Measurements from ENCODE around the gene C9orf153.

The C9orf153 gene

GRCh38 chr9:86181379-86182315 lies 77.8 kb downstream of the C9orf153 start:
- no peak overlapping the region for H3K4me3 ChIP-seq (ENCODE audit: low read depth, low read length)
- no peak for DNase-seq (ENCODE audit: low read depth)
- TF ChIP-seq, protein P1, sequence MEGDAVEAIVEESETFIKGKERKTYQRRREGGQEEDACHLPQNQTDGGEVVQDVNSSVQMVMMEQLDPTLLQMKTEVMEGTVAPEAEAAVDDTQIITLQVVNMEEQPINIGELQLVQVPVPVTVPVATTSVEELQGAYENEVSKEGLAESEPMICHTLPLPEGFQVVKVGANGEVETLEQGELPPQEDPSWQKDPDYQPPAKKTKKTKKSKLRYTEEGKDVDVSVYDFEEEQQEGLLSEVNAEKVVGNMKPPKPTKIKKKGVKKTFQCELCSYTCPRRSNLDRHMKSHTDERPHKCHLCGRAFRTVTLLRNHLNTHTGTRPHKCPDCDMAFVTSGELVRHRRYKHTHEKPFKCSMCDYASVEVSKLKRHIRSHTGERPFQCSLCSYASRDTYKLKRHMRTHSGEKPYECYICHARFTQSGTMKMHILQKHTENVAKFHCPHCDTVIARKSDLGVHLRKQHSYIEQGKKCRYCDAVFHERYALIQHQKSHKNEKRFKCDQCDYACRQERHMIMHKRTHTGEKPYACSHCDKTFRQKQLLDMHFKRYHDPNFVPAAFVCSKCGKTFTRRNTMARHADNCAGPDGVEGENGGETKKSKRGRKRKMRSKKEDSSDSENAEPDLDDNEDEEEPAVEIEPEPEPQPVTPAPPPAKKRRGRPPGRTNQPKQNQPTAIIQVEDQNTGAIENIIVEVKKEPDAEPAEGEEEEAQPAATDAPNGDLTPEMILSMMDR (conservative IDR thresholded peaks at IDR 0.05; ENCODE audit: low read depth, low read length), result no peak

DNA sequence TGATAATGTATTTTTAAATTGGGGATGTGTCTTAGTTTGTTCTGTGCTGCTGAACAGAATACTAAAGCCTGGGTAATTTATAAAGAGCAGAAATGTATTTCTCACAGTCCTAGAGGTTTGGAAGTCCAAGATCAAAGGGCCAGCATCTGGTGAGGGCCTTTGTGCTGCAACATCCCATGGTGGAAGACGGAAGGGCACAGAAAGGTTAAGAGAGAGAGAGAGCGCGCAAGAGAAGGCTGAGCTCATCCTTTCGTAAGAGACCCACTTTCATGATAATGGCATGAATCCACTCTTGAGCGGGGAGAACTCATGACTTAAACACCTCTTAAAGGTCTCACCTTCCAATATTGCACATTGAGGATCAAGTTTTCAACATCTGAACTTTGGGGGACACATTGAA lies 81.0 kb downstream of the C9orf153 start:
- DNase-seq (ENCODE audit: low read depth), result peak; percentile 18
- TF ChIP-seq, protein P1 (conservative IDR thresholded peaks at IDR 0.05; ENCODE audit: low read depth, low read length), result no peak
- H3K4me3 ChIP-seq (ENCODE audit: low read depth, low read length), result no peak overlapping the region

DNA sequence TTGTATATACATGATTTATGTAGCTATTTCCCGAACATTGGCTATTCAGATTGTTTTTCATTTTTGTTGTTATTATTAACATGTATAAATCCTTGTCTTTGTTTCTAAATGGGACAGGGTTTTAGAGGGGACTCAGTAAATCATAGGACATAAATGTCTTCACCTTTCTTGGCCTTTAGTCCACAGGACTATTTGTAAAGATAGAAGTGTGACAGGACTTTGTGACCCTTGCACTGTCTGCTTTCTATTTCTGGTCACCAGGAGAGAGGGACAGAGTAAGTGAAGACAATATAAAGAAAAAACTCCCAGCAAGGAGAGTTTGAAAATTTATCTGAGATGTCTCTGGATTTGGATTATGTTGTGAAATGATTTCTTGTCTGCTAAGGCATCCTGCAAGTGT lies 81.5 kb downstream of the C9orf153 start:
- no peak overlapping the region for H3K4me3 ChIP-seq (ENCODE audit: low read depth, low read length)
- no peak for DNase-seq (ENCODE audit: low read depth)
- TF ChIP-seq, protein P1 (conservative IDR thresholded peaks at IDR 0.05; ENCODE audit: low read depth, low read length), result no peak

- DNase-seq (ENCODE audit: low read depth), result no peak
- TF ChIP-seq, protein P1 (conservative IDR thresholded peaks at IDR 0.05; ENCODE audit: low read depth, low read length), result no peak
Measured at GRCh38 chr9:86176468-86176867, 83.0 kb downstream of the C9orf153 start.

DNA sequence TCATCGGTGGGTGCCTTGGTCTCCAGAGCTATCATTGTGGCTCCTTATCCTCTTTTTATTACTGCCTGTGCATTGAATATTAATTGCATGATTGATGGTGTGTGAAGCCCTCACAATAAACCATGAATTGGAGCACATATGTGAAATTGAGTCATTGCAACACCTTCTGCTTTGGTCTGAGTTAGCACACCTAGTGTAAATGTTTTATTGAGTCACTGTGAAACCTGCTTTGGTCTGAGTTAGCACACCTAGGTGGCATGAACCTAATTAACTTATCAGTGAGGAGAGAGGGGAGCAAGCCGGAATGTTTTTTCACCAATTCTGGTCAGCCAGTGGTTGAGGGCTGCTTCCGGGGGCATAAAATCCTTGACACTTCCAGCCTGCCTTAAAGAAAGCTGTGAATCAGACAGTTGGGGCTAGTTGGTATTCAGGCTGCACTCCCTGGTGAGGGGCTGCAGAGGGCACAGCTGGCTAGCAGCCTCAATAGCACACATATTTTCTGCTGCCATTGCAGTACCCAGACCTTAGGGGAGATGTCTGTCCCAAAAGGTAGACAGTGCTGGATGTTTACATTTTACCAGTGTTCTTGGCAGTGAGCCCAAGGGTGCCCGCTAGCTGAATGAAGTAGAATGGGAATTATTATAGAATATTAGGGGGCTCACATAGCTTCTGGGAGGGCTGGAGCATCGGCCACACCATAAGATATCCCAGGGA lies 83.6 kb downstream of the C9orf153 start:
- no peak overlapping the region for H3K4me3 ChIP-seq (ENCODE audit: low read depth, low read length)
- DNase-seq (ENCODE audit: low read depth), result no peak
- TF ChIP-seq, protein P1 (conservative IDR thresholded peaks at IDR 0.05; ENCODE audit: low read depth, low read length), result no peak

More at GRCh38 chr9:86176468-86176867, 83.0 kb downstream of the C9orf153 start:
- H3K4me3 ChIP-seq (ENCODE audit: low read depth, low read length), result no peak overlapping the region

- TF ChIP-seq, protein P1 (conservative IDR thresholded peaks at IDR 0.05; ENCODE audit: low read depth, low read length), result no peak
- DNase-seq (ENCODE audit: low read depth), result no peak
- no peak overlapping the region for H3K4me3 ChIP-seq (ENCODE audit: low read depth, low read length)
Measured at GRCh38 chr9:86175223-86175622, 84.2 kb downstream of the C9orf153 start.
